Endothelial cell of umbilical vein (primary cell): ENCODE results near the gene DEXI. TPM values are rescaled to one million over a fixed set of nuclear protein-coding genes. Genes with fewer than 3 reads are reported as not detected.

Source experiments
- BruUV-seq: library from RNA; stranded (reverse); fragments of 400-500 nt; replicated peaks from 2 replicates; lab custom pipeline; 2021; lab: Mats Ljungman, UMichigan
- CTCF ChIA-PET: fragments of 300-600, 350-600 bp; sonication (Branson Sonifier 250); formaldehyde crosslinking; loops from one replicate; lab custom pipeline; 2021; ENCODE audit warnings: antibody characterized with exemption, inconsistent platforms; lab: Charles Lee
- POLR2A ChIA-PET: fragments of 300-600, 350-600 bp; sonication (Branson Sonifier 250); formaldehyde crosslinking; loops from one replicate; lab custom pipeline; 2021; ENCODE audit warnings: antibody characterized with exemption, inconsistent platforms; lab: Charles Lee
- DNase-seq: peaks from one replicate; pipeline ENCODE4 v3.0.0-alpha.2; 2011; ENCODE audit warnings: low read depth, low spot score
- FAIRE-seq: peaks from 2 replicates; lab custom pipeline; 2011; peaks lifted over from hg19 to GRCh38; lab: Jason Lieb, UNC
- H2AFZ ChIP-seq: 2 replicates; pipeline ENCODE4 v1.6.0; 2012; ENCODE audit warnings: low read depth, low read length, control low read depth, inconsistent platforms
- H3K27ac ChIP-seq: 2 replicates; pipeline ENCODE4 v1.5.1; 2011; ENCODE audit warnings: low read depth, mild to moderate bottlenecking, control low read depth, low read length, moderate library complexity; ENCODE audit not compliant: insufficient read depth
- H3K27me3 ChIP-seq, 2 experiments: 2 replicates each; pipeline versions ENCODE4 v1.6.0 to v1.6.1; 2011; ENCODE audit warnings: low read length in 2 of 2, mixed read lengths in 1 of 2; ENCODE audit not compliant: control insufficient read depth in 2 of 2, insufficient read depth in 2 of 2
- H3K36me3 ChIP-seq, 2 experiments: 2 replicates in 1 of 2; 3 replicates in 1 of 2; pipeline ENCODE4 v1.5.1; 2011; ENCODE audit warnings: low read length in 2 of 2, mild to moderate bottlenecking in 1 of 2, moderate library complexity in 1 of 2; ENCODE audit not compliant: control insufficient read depth in 2 of 2, insufficient read depth in 2 of 2; ENCODE audit errors: extremely low read depth in 1 of 2
- H3K4me1 ChIP-seq: 3 replicates; pipeline ENCODE4 v1.5.1; 2011; ENCODE audit warnings: mild to moderate bottlenecking, low read length; ENCODE audit not compliant: control insufficient read depth, insufficient read depth; ENCODE audit errors: extremely low read depth
- H3K4me2 ChIP-seq: 2 replicates; pipeline ENCODE4 v1.6.1; 2011; ENCODE audit warnings: low read length, control low read depth, mixed read lengths; ENCODE audit not compliant: insufficient read depth
- H3K4me3 ChIP-seq, 3 experiments: fragments of 200-600 bp in 1 of 3; sonication (generic), shearing (Covaris generic) in 1 of 3; replicated peaks in 1 of 3; 2 replicates each; pipeline ENCODE4 v1.5.1; 2011 to 2016; ENCODE audit warnings: control low read depth in 3 of 3, low read length in 3 of 3, mild to moderate bottlenecking in 2 of 3, inconsistent platforms in 1 of 3, low read depth in 1 of 3, moderate library complexity in 1 of 3; ENCODE audit not compliant: insufficient read depth in 1 of 3
- H3K79me2 ChIP-seq: 2 replicates; pipeline ENCODE4 v1.6.0; 2012; ENCODE audit warnings: low read length, inconsistent platforms; ENCODE audit not compliant: control insufficient read depth, insufficient read depth
- H3K9ac ChIP-seq: replicated peaks from 2 replicates; pipeline ENCODE3; 2011; ENCODE audit warnings: low read length, control low read depth; ENCODE audit not compliant: insufficient read depth; ENCODE audit errors: extremely low read depth
- H3K9me1 ChIP-seq: replicated peaks from 3 replicates; pipeline ENCODE4 v1.6.0; 2011; ENCODE audit warnings: mild to moderate bottlenecking, low read length; ENCODE audit not compliant: control insufficient read depth, insufficient read depth; ENCODE audit errors: extremely low read depth
- H3K9me3 ChIP-seq: replicated peaks from 2 replicates; pipeline ENCODE4 v1.5.1; 2012; ENCODE audit warnings: low read length, inconsistent platforms; ENCODE audit not compliant: control insufficient read depth, insufficient read depth
- H4K20me1 ChIP-seq: replicated peaks from 2 replicates; pipeline ENCODE3; 2011; ENCODE audit warnings: mild to moderate bottlenecking, low read length; ENCODE audit not compliant: control insufficient read depth, insufficient read depth; ENCODE audit errors: extremely low read depth
- EZH2 ChIP-seq: IDR thresholded peaks from 2 replicates; pipeline ENCODE4 v1.6.1; 2012; ENCODE audit warnings: borderline replicate concordance, low read depth, mild to moderate bottlenecking, moderate library complexity, low read length, inconsistent platforms; ENCODE audit not compliant: severe bottlenecking
- JUN ChIP-seq: IDR thresholded peaks from 2 replicates; pipeline ENCODE4 v1.6.1; 2011; ENCODE audit warnings: borderline replicate concordance, low read depth; ENCODE audit not compliant: insufficient read length, insufficient read depth
- MYC ChIP-seq: IDR thresholded peaks from one replicate; pipeline ENCODE4 v1.6.1; 2011; ENCODE audit warnings: mild to moderate bottlenecking, low read depth, low read length
- POLR2A ChIP-seq: IDR thresholded peaks from 2 replicates; pipeline ENCODE4 v1.6.1; 2012; ENCODE audit warnings: low read depth, mild to moderate bottlenecking, control low read depth, low read length
- POLR2AphosphoS5 ChIP-seq: IDR thresholded peaks from 2 replicates; pipeline ENCODE4 v1.6.1; 2012; ENCODE audit warnings: low read depth, mild to moderate bottlenecking, control low read depth, low read length, moderate library complexity; ENCODE audit not compliant: insufficient read depth
- dilution Hi-C: fragments of 300-500 bp; cut with MboI; formaldehyde crosslinking; loops from one replicate; pipeline ENCODE4 v1.15.0; 2019; ENCODE audit warnings: low sequenced_read_pairs; ENCODE audit not compliant: extremely low pct_ligation_motif_present
- intact Hi-C: fragments of 100-400 bp; cut with micrococcal nuclease; formaldehyde crosslinking; loops from one replicate; pipeline ENCODE4 v1.10.0; 2022
- polyA plus RNA-seq, 4 experiments: library from polyadenylated mRNA; depleted of rRNA in 3 of 4; stranded (reverse) in 3 of 4; unstranded in 1 of 4; fragments of >200 nt; gene quantifications; 2 replicates each; pipeline versions ENCODE4 v1.2.1 to v1.2.3, GENCODE V29; 2011 to 2012; ENCODE audit warnings: missing spikeins in 1 of 4
- total RNA-seq: library from RNA; stranded (reverse); gene quantifications from 2 replicates; pipeline ENCODE4 v1.2.3, GENCODE V29; 2021
- TF ChIP-seq, protein P1 (sequence below), 2 donors: IDR thresholded peaks; 1 replicate in 1 of 2; 2 replicates in 1 of 2; pipeline ENCODE4 v1.5.1; 2011; ENCODE audit warnings: low read length in 2 of 2, mild to moderate bottlenecking in 2 of 2, moderate library complexity in 2 of 2, control low read depth in 1 of 2, inconsistent platforms in 1 of 2, low read depth in 1 of 2; ENCODE audit not compliant: insufficient read depth in 1 of 2; ENCODE audit errors: extremely low read depth in 1 of 2

The DEXI gene
- total and polyA plus RNA-seq, 2 donors (not counting 3 experiments of a cell fraction or from before 2014, with no cell fraction given): 32.8 to 69.5 TPM

DNA sequence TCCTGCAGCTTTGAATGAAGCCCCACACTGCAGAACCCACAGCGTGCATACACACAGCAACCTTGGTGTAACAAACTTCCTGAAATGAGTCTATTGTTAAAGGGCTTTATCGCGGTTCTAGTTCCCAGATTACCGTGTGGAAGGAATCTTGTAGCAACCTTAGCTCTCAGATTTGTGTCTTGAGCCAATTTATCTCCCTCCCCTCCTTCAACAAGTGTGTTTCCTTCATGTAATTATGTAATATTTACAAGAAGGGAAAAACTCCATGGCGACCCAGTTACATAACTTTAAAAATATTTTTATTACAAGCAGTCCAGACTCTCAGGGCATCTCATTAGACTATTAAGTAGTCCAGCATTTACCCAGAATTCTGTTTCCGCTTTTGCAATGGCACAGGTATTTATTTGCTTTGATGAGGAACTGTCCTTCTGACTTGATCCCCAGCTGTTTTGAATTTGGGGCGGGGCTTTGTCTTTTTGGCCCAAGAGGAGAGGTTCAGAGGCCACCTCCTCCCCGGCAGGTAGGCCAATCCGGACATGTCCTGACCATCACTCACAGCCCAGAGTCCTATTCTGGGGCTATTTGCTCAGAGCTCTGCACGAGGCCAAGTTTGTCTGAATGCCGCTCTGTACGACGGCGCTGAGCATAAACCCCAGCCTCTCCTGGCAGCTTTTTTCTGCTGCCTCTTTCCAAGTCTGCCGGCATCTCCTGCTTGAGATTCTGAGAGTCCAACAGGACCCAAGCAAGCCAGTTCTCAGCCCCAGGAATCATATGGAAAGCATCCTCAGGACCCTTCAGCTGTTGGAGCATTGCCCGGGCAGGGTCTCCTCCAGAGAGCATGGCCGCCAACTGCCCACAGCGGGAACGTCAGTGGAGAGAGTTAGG is 37.7 kb upstream of the DEXI start:
- ChIA-PET POLR2A (interaction anchor here (0.5 kb wide), 1 partner anchor 90 kb away, joined by 3 read pairs; no protein-coding TSS in a partner anchor), CTCF (interaction anchor here (1.1 to 1.5 kb wide), 9 partner anchors 9 to 376 kb away, joined by 3 to 8 read pairs (median 4); partner anchors contain the start of gene PRM3)
- FAIRE-seq (no peak), DNase-seq (no peak)
- Histone ChIP-seq H3K27me3 (no peaks in the 10 kb centered on the region), H3K9me1 (no peaks in the 10 kb centered on the region), H3K27ac (no peak overlapping the region), H3K4me1 (peaks cover 13% of the 10 kb centered on the region), H3K4me2 (no peak overlapping the region), H3K79me2 (no peaks in the 10 kb centered on the region), H4K20me1 (no peaks in the 10 kb centered on the region), H2AFZ (no peak overlapping the region), H3K9ac (no peak overlapping the region), H3K4me3 (no peak overlapping the region), H3K9me3 (no peaks in the 10 kb centered on the region), H3K36me3 (peaks cover 0 to 5% of the 10 kb centered on the region in 2 experiments)
- dilution Hi-C loops (no loop called here), intact Hi-C loops (no loop called here)
- TF ChIP-seq POLR2AphosphoS5 (no peak), JUN (no peak), MYC (no peak), POLR2A (no peak), EZH2 (no peak)
- TF ChIP-seq, protein P1, sequence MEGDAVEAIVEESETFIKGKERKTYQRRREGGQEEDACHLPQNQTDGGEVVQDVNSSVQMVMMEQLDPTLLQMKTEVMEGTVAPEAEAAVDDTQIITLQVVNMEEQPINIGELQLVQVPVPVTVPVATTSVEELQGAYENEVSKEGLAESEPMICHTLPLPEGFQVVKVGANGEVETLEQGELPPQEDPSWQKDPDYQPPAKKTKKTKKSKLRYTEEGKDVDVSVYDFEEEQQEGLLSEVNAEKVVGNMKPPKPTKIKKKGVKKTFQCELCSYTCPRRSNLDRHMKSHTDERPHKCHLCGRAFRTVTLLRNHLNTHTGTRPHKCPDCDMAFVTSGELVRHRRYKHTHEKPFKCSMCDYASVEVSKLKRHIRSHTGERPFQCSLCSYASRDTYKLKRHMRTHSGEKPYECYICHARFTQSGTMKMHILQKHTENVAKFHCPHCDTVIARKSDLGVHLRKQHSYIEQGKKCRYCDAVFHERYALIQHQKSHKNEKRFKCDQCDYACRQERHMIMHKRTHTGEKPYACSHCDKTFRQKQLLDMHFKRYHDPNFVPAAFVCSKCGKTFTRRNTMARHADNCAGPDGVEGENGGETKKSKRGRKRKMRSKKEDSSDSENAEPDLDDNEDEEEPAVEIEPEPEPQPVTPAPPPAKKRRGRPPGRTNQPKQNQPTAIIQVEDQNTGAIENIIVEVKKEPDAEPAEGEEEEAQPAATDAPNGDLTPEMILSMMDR (IDR thresholded peaks at IDR 0.05; ENCODE audit: extremely low read depth in 1 of 2, insufficient read depth in 1 of 2, low read depth in 1 of 2, low read length in 2 of 2): no peak
- BruUV-seq: no TSS peak
